Panc1 (cell line): ENCODE results near the gene AMOTL1. TPM values are rescaled to one million over a fixed set of nuclear protein-coding genes. Genes with fewer than 3 reads are reported as not detected.

Source experiments
- ATAC-seq: fragments of 200-7000 bp; cut with Tn5 transposase; 2 replicates; pipeline ENCODE4 v1.9.1; 2020; ENCODE audit warnings: mild to moderate bottlenecking, moderate library complexity
- BruUV-seq: library from RNA; stranded (reverse); fragments of 400-500 nt; replicated peaks from 2 replicates; lab custom pipeline; 2021; lab: Mats Ljungman, UMichigan
- CTCF ChIA-PET: fragments of 300-600 bp; sonication (Branson Sonifier 250); formaldehyde crosslinking; loops from one replicate; lab custom pipeline; 2022; ENCODE audit warnings: antibody characterized with exemption; lab: Charles Lee
- POLR2A ChIA-PET: fragments of 300-600 bp; sonication (Branson Sonifier 250); formaldehyde crosslinking; loops from one replicate; lab custom pipeline; 2022; ENCODE audit warnings: antibody characterized with exemption; lab: Charles Lee
- DNase-seq: peaks from one replicate; pipeline ENCODE4 v3.0.0-alpha.2; 2010; ENCODE audit warnings: low read depth, low spot score
- H3K27ac ChIP-seq: 2 replicates; pipeline ENCODE4 v1.5.1; 2011; ENCODE audit warnings: mild to moderate bottlenecking, low read length, inconsistent platforms
- H3K27me3 ChIP-seq: fragments of 200-500 bp; sonication (Bioruptor generic); 2 replicates; pipeline ENCODE4 v1.6.0; 2014; ENCODE audit warnings: low read length, inconsistent platforms; ENCODE audit not compliant: control insufficient read depth, insufficient read depth
- H3K36me3 ChIP-seq: fragments of 200-500 bp; sonication (Bioruptor generic); 2 replicates; pipeline ENCODE4 v1.5.1; 2014; ENCODE audit warnings: inconsistent platforms, mild to moderate bottlenecking, low read length, moderate library complexity; ENCODE audit not compliant: control insufficient read depth, insufficient read depth
- H3K4me1 ChIP-seq: 2 replicates; pipeline ENCODE4 v1.5.1; 2011; ENCODE audit warnings: inconsistent platforms, mild to moderate bottlenecking, low read length, moderate library complexity; ENCODE audit not compliant: control insufficient read depth, insufficient read depth
- H3K4me3 ChIP-seq, 2 experiments: 2 replicates each; pipeline ENCODE4 v1.5.1; 2011 to 2012; ENCODE audit warnings: low read depth in 2 of 2, low read length in 2 of 2, mild to moderate bottlenecking in 2 of 2, inconsistent platforms in 1 of 2, moderate library complexity in 1 of 2
- H3K9me3 ChIP-seq: fragments of 200-500 bp; sonication (Bioruptor generic); 2 replicates; pipeline ENCODE4 v1.5.1; 2014; ENCODE audit warnings: low read depth, mild to moderate bottlenecking, inconsistent platforms, low read length, moderate library complexity; ENCODE audit not compliant: control insufficient read depth, insufficient read depth
- CTCF ChIP-seq: fragments of 450-650 bp; IDR thresholded peaks from 2 replicates; pipeline ENCODE4 v1.5.1; 2017; ENCODE audit warnings: mild to moderate bottlenecking
- POLR2AphosphoS5 ChIP-seq: IDR thresholded peaks from 2 replicates; pipeline ENCODE4 v1.6.1; 2012; ENCODE audit warnings: mild to moderate bottlenecking, low read depth, low read length, moderate library complexity
- REST ChIP-seq, 2 experiments: IDR thresholded peaks; 2 replicates each; pipeline ENCODE4 v1.6.1; 2011 to 2012; ENCODE audit warnings: low read depth in 2 of 2, control low read depth in 1 of 2, low read length in 1 of 2, mild to moderate bottlenecking in 1 of 2, moderate library complexity in 1 of 2; ENCODE audit not compliant: insufficient read depth in 1 of 2
- SIN3A ChIP-seq: IDR thresholded peaks from 2 replicates; pipeline ENCODE4 v1.6.1; 2012; ENCODE audit warnings: low read depth, mild to moderate bottlenecking, low read length, moderate library complexity, borderline replicate concordance; ENCODE audit not compliant: insufficient read depth
- TCF7L2 ChIP-seq: IDR thresholded peaks from 2 replicates; pipeline ENCODE4 v1.6.1; 2011; ENCODE audit warnings: mild to moderate bottlenecking, low read depth, low read length, inconsistent platforms
- in situ Hi-C: cut with HindIII; loops from 2 replicates; pipeline ENCODE4 v1.10.0; 2016; ENCODE audit warnings: low sequenced_read_pairs, low pct_unique_long_range_greater_than_20kb
- intact Hi-C: fragments of 100-400 bp; cut with micrococcal nuclease; formaldehyde crosslinking; loops from one replicate; pipeline ENCODE4 v1.10.0; 2022; ENCODE audit not compliant: unreplicated experiment
- total RNA-seq: library from RNA; stranded (reverse); gene quantifications from one replicate; pipeline ENCODE4 v1.2.1, GENCODE V29; 2021; ENCODE audit not compliant: unreplicated experiment

Gene AMOTL1
- total RNA-seq, 1 experiment from 2014 or later, result 16.0 TPM

GRCh38 chr11:94868468-94868867 is 100.3 kb downstream of the AMOTL1 start:
- no peak for ATAC-seq
- CTCF ChIA-PET, result no interaction called here
- H3K27ac ChIP-seq, result no peak overlapping the region

GRCh38 chr11:94869186-94869585 is 101.0 kb downstream of the AMOTL1 start:
- intact Hi-C loops, result no loop called here
- POLR2A ChIA-PET, result no interaction called here
- ATAC-seq (no peak), DNase-seq (no peak)
- in situ Hi-C loops, result no loop called here
- Histone ChIP-seq H3K36me3 (no peaks in the 10 kb centered on the region), H3K4me1 (no peaks in the 10 kb centered on the region), H3K27ac (no peak overlapping the region), H3K9me3 (no peaks in the 10 kb centered on the region), H3K4me3 (no peak overlapping the region), H3K27me3 (no peaks in the 10 kb centered on the region)
- TF ChIP-seq TCF7L2 (no peak), SIN3A (no peak)
- CTCF ChIA-PET, result no interaction called here
- no TSS peak for BruUV-seq

More at GRCh38 chr11:94868468-94868867, 100.3 kb downstream of the AMOTL1 start:
- intact Hi-C loops, result no loop called here
- Histone ChIP-seq H3K36me3 (no peaks in the 10 kb centered on the region), H3K27me3 (no peaks in the 10 kb centered on the region), H3K4me3 (no peak overlapping the region), H3K4me1 (no peaks in the 10 kb centered on the region), H3K9me3 (no peaks in the 10 kb centered on the region)
- POLR2A ChIA-PET, result no interaction called here
- DNase-seq, result no peak
- no TSS peak for BruUV-seq
- in situ Hi-C loops, result no loop called here
- no peak for TF ChIP-seq CTCF
- TF ChIP-seq REST (IDR thresholded peaks at IDR 0.05; ENCODE audit: insufficient read depth in 1 of 2, low read depth in 2 of 2, low read length in 1 of 2), result no peak
- no peak for TF ChIP-seq POLR2AphosphoS5
- no peak for TF ChIP-seq SIN3A
- no peak for TF ChIP-seq TCF7L2

GRCh38 chr11:94870422-94870821 is 102.3 kb downstream of the AMOTL1 start:
- no TSS peak for BruUV-seq
- no peak overlapping the region for H3K27ac ChIP-seq
- in situ Hi-C loops, result no loop called here
- ATAC-seq (no peak), DNase-seq (no peak)
- no peaks in the 10 kb centered on the region for H3K36me3 ChIP-seq
- no peaks in the 10 kb centered on the region for H3K27me3 ChIP-seq
- TF ChIP-seq SIN3A (no peak), CTCF (no peak), TCF7L2 (no peak), POLR2AphosphoS5 (no peak), REST (IDR thresholded peaks at IDR 0.05; ENCODE audit: insufficient read depth in 1 of 2, low read depth in 2 of 2, low read length in 1 of 2) (no peak)
- intact Hi-C loops, result no loop called here
- no peaks in the 10 kb centered on the region for H3K4me1 ChIP-seq
- ChIA-PET CTCF (no interaction called here), POLR2A (no interaction called here)
- H3K9me3 ChIP-seq, result no peaks in the 10 kb centered on the region
- H3K4me3 ChIP-seq, result no peak overlapping the region
